Dermis microvascular lymphatic vessel endothelial cell (primary cell): Measurements from ENCODE around the gene ENPP6. TPM values are rescaled to one million over a fixed set of nuclear protein-coding genes. Genes with fewer than 3 reads are reported as not detected.
"Not testable (repeated sequence)": the region's sequence is repeated elsewhere in the genome, so short reads cannot be mapped to it uniquely, and the experiment has no call there.

Source experiments
- DNase-seq, 2 donors: peaks; one replicate each; pipeline versions ENCODE4 v3.0.0 to v3.0.0-alpha.2; 2010; ENCODE audit warnings: low read depth in 2 of 2
- total RNA-seq: library from RNA; depleted of rRNA; stranded (reverse); fragments of >200 nt; gene quantifications from 2 replicates; pipeline ENCODE4 v1.2.1, GENCODE V29; 2014

The ENPP6 gene
- total RNA-seq, 1 donor from 2014 or later: under 0.01 TPM

DNA sequence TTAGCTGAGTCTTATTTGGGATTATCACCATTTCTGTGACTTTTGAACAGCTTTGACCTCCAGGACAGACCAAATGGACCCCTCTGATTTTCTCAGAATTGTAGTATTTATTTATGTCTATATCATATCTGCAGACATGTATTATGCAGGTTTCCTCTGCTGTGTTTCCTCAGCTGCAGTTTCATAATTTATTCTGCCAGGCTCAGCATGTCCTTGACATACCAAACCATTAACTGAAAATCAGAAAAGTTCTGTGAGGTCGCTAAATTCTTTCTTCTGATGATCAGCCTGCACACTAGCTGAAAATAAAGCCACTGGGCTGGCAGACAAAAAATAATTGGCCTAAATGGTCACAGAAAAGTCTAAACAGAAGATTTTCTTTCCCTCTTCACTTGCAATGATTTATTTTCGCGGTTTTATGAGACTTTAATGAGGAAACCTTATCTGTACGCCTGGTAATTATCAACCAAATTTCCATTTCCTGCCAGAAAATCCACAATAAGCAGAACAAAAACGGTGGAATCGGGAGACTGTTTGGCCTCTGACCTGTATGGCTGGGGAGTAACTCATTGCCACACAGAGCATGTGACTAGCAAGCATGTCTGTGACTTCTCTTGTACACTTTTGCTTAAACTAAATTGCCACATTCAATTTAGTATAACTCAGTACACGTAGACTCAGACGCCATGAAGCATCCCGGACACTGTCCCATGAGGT is 150.9 kb downstream of the ENPP6 start:
- DNase-seq: no peak

DNA sequence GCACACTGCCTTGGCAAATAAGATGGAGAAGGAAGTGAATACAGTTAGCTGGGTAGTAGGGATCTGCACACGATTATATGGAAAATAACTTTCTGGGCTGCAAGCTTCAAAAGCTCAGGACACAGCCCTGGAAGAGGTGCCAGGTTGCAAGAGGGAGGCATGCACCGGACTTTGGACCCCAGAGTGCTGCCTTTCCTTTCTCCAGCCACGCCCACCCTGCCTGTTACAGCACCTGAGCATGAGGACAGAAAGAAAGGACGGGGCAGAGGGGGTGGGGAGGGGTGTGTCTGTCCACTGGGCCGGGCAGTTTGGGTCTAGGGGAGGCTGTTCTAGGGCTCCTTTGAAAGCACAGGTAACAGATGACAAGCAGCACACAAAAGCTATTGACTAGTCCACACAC is 152.8 kb downstream of the ENPP6 start:
- DNase-seq: no peak

DNA sequence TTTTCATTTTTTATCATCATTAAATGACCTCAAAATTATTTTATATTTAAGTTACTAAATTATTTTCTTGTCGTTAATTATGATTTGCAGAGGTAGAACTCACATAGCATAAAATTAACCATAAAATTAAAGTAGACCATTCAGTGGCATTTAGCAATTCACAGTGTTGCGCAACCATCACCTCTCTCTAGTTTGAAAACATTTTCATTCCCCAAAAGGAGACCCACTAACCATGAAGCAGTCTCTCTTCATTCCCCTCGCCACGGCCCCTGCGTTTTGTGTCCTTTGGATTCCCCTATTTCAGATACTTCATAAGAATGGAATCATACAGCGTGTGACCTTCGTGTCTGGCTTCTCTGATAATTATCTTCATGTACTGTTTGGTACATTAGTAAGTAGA is 154.9 kb downstream of the ENPP6 start:
- no peak for DNase-seq

DNA sequence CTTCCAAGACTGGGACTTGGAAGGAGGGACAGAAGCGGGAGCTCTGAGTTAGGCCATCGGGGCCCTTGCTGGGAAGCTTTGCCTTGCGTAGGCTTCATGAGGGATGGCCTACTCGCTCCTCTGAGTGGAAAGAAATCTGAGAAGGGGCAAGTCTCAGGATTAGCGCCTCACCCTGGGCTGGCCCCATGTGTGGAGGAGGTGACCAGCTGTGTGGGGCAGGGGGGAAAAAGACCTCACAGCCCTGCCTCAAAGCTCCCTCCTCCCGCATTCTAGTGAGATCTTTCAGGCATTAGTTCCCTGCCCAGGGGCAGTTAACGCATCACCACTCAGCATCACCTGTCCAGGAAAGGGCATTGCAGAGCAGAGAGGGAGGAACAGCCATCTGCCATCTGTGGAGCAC is 156.1 kb downstream of the ENPP6 start:
- DNase-seq: no peak

DNA sequence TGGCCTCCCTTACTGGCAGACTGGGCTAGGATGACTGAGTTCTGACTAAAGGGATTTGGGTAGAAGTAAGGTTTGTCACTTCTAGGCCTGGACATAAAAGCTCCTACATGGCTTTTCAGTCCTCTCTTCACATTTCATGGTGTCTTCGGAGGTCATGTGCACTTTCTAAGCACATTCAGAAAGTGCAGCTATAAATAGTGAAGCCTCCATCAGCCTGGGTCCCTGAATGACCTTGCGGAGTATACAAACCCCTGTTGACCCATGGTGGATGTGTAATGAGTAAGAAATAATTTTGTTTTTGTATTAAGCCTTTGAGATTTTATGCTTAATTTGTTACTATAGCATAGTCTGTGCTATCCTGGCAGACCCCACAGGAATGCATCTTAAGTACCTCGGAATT is 158.6 kb downstream of the ENPP6 start:
- no peak for DNase-seq

DNA sequence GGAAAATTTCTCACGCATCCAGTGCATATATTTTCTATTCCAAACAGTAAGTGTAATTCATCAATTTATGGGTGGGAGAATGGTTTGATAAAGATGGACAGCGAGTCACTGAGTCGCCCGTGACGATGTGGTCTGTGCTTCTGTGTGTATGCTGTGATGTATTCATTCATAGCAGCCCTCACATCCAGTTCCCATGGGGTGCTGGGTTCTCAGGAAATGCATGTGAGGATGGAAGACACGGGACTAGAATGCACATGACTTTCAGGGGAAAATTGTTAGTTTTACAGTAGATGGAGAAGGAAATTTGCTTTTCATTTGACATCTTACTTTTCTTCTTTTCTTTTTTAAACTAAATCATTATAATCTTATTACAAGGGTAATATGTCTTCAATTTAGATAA is 159.6 kb downstream of the ENPP6 start:
- DNase-seq: no peak

DNA sequence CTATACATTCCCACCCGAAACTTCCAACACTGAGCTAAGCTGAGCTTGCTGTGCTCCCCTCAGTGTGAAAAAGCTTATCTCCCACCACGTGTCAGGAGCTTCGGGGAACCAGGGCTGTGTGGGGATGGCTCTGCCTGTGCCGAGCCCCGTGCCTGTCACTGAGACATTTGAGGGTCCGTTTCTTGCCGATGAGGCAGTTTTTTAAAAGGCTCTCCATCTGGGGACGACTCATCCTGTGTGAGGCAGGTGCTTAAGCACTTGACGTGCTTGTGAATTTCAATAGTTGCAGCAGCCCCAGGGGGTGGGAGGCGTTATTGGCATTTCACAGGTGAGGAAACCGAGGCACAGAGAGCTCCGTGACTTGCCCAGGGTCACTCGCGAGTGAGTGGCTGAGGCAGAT is 160.8 kb downstream of the ENPP6 start:
- DNase-seq: no peak

DNA sequence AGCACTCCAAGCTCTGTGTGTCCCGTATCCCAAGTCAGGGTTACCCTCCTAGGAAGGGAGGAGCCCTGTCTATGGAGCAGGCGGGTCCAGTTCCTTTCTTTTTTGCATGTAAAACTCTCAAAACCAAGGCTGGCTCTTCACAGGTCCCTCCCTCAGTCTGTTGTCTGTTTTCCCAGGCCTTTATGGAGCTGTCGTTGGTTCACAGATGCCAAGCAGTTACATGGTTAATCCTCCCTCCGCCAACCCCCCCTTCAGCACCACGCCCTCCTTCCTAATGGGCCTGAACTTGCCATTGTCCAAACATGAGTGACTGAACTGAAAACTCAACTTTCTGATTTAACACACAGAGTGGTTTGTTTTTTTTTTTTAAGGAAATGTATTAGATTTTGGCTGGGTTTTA is 164.2 kb downstream of the ENPP6 start:
- DNase-seq: no peak

DNA sequence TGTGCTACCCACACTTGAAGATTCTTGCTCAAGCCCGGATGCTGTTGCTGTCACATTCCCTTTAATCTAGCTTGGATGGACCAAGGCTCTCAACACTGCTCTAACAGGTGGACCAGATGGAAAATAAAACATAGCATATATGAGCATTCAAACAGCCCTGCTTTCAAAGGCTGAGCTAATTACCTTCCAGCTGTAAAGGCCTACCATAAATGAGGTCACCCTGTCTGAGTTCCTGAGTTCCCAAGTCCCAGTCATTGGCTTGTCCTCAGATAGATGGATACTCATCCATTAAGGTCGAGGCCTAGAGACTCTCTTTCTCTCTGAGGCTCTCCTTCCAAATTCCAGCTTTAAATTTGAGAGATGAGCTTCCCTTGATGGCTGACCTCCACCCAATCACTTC is 165.1 kb downstream of the ENPP6 start:
- DNase-seq: no peak

DNA sequence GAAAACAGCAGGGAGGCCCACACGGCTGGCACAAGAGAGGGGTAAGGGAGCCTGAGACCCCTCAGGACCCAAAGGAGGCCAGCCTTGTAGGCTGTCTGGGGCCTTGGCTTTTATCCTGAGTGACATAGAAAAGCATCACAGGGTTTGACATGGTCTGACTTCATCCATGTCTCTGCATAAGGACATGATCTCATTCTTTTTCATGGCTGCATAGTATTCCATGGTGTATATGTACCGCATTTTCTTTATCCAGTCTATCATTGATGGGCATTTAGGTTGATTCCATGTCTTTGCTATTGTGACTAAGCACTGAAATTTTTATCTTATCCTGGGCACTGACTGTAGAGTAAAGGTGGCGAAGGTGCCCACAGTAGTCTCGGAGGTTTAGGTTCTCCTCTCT is 166.4 kb downstream of the ENPP6 start:
- DNase-seq: not testable (repeated sequence)

DNA sequence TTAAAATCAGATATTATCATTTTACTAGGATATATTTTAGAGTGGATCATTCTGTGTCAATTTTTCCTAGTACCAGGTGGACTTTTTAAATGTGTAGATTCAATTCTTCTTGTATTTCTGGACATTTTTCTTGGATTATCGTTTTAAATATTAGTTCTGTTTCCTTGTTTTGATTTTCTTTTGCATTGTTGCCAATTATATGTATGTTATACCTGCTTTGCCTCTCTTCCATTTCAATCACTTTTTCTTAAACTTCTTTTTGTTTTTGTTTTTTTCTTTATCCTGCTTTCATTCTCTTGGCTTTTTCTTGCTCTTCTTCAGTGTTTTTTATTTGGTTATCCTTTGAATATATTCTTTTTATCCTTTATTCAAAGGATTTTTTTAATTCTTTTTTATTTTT is 171.5 kb downstream of the ENPP6 start:
- DNase-seq: no peak

DNA sequence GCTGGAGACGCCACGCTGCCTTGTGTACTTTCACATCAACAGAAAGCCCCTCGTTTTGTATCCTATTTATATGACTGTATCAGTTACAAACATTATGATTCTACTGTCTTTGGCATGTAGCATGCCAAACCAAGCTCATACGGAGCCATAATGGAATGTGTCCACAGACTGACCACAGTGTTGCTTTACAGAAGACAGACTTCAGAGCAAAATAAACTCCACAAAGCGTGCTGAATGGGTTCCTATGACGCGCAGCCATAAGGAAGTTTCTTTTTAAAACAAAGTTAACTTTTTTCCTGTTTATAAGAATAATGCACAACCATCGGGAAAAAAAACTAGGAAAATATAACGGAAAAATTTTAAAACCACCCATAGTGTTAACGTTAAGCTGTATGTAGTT is 176.5 kb downstream of the ENPP6 start:
- no peak for DNase-seq

DNA sequence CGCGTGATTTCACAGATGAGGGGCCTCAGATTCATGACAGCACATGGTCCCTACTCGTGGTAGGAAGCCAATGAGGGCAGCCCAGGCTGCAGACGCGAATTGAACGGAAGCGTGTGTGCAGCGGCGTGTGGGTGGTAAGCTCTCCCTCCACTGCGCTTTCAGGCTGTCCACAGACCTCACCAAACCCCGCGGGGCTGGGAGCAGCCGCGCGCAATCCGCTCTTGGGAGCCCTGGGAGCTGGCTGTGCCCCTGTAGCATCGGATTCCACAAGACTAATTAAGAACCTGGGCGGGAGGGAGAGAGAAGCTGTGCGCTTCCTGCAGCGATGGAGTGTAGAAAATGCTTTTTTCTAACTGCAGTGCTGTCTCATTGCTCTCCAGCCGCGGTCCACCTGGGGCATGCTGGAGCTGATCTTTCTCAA is 177.7 kb downstream of the ENPP6 start:
- no peak for DNase-seq
